ENCODE measurements around the gene IFI27. TPM values are rescaled to one million over a fixed set of nuclear protein-coding genes. Genes with fewer than 3 reads are reported as not detected.

The IFI27 gene
- total and polyA plus RNA-seq, 2 of the 4 experiments (the other 2 are of a cell fraction) = under 0.01 to 0.60 TPM

- no peak overlapping the region for H2AK9ac ChIP-seq (replicated peaks; ENCODE audit: low read depth, low read length, poor library complexity)
- peaks cover 5% of the 10 kb centered on the region; the same call in 1 of the 2 replicates for H3K4me1 ChIP-seq (ENCODE audit: control insufficient read depth, insufficient read depth, low read length)
- H4K91ac ChIP-seq (ENCODE audit: insufficient read depth, low read depth, low read length) = no peak overlapping the region
- no peak overlapping the region for H4K5ac ChIP-seq (ENCODE audit: low read depth, low read length)
- WGBS, 2 experiments (ENCODE audit: extremely low coverage in 2 of 2, insufficient read length in 1 of 2) = 40% methylated on average over 1 of the region's 7 CpGs; no CpG with 5 or more reads in 1 of the 2 experiments
- POLR2A ChIA-PET (ENCODE audit: unreplicated experiment) = no interaction called here
- H3K36me3 ChIP-seq (ENCODE audit: control insufficient read depth, insufficient read depth, low read length) = no peaks in the 10 kb centered on the region; the same call in 1 of the 2 replicates
- H4K8ac ChIP-seq (ENCODE audit: low read depth in 2 of 2, low read length in 2 of 2) = no peak overlapping the region
- H3K4me3 ChIP-seq (ENCODE audit: insufficient read depth, low read depth, low read length) = no peak overlapping the region
- no peaks in the 10 kb centered on the region for H3K27me3 ChIP-seq (ENCODE audit: control insufficient read depth, insufficient read depth, low read length)
- H3K56ac ChIP-seq (ENCODE audit: extremely low read depth, insufficient read depth, low read length) = no peak overlapping the region
- 0 out of 2 replicates have a peak, but pooled peaks cover 8% of the 10 kb centered on the region for H4K20me1 ChIP-seq (ENCODE audit: insufficient read depth, low read length)
- in situ Hi-C loops (cut with MboI; ENCODE audit: low sequenced_read_pairs) = no loop called here
- no peak overlapping the region for H2BK120ac ChIP-seq (ENCODE audit: low read depth, low read length)
- H3K9ac ChIP-seq (ENCODE audit: low read depth, low read length) = no peak overlapping the region
- H3K4ac ChIP-seq (ENCODE audit: low read depth, low read length) = no peak overlapping the region
- no peak overlapping the region for H2BK20ac ChIP-seq (ENCODE audit: low read depth, low read length)
- H3K9me1 ChIP-seq (ENCODE audit: insufficient read depth, low read length) = peaks cover 10% of the 10 kb centered on the region
- no peak overlapping the region for H3K23ac ChIP-seq (ENCODE audit: low read depth, low read length)
- no peak overlapping the region for H2AK5ac ChIP-seq (ENCODE audit: low read depth, low read length)
- no peak overlapping the region for H3K4me2 ChIP-seq (ENCODE audit: low read depth, low read length)
- H3K14ac ChIP-seq (replicated peaks; ENCODE audit: low read depth, low read length) = no peak overlapping the region
- no TSS peak for BruUV-seq (replicated peaks)
- no peak overlapping the region for H2BK15ac ChIP-seq (ENCODE audit: low read depth, low read length)
- H3K18ac ChIP-seq (ENCODE audit: low read depth, low read length) = no peak overlapping the region
- no peak for DNase-seq
- TF ChIP-seq CEBPB (IDR thresholded peaks at IDR 0.05; ENCODE audit: low read depth, low read length) = no peak
- no peak for TF ChIP-seq CHD1 (IDR thresholded peaks at IDR 0.05; ENCODE audit: low read depth, low read length)
- TF ChIP-seq RFX5 (IDR thresholded peaks at IDR 0.05; ENCODE audit: low read depth, low read length) = no peak
- TF ChIP-seq MAFK (IDR thresholded peaks at IDR 0.05; ENCODE audit: low read depth, low read length) = no peak
- no peak for TF ChIP-seq RAD21 (IDR thresholded peaks at IDR 0.05; ENCODE audit: low read length)
- no peak for TF ChIP-seq RCOR1 (IDR thresholded peaks at IDR 0.05; ENCODE audit: insufficient replicate concordance, low read length)
- no peak for TF ChIP-seq POLR2A (IDR thresholded peaks at IDR 0.05; ENCODE audit: low read depth, low read length)
- no peak for TF ChIP-seq NFE2L2 (IDR thresholded peaks at IDR 0.05; ENCODE audit: low read depth, low read length)
- no peak for TF ChIP-seq CTCF (conservative IDR thresholded peaks at IDR 0.05; ENCODE audit: low read depth, low read length)
- no peak for TF ChIP-seq BHLHE40 (IDR thresholded peaks at IDR 0.05; ENCODE audit: low read depth, low read length)
- no peak for TF ChIP-seq MXI1 (IDR thresholded peaks at IDR 0.05; ENCODE audit: borderline replicate concordance, low read depth, low read length)
- no peak for TF ChIP-seq MAZ (IDR thresholded peaks at IDR 0.05; ENCODE audit: borderline replicate concordance, low read depth, low read length)
- TF ChIP-seq SMC3 (IDR thresholded peaks at IDR 0.05; ENCODE audit: low read depth, low read length) = no peak
- TF ChIP-seq ELK1 (IDR thresholded peaks at IDR 0.05; ENCODE audit: borderline replicate concordance, low read depth, low read length) = no peak
- TF ChIP-seq USF2 (IDR thresholded peaks at IDR 0.05; ENCODE audit: low read depth, low read length) = no peak
- no peak overlapping the region for H2BK5ac ChIP-seq (ENCODE audit: low read depth, low read length, poor library complexity, severe bottlenecking)
- intact Hi-C loops (cut with micrococcal nuclease) = no loop called here
- H2AFZ ChIP-seq (replicated peaks; ENCODE audit: low read length, poor library complexity) = no peak overlapping the region
- CTCF ChIA-PET = no interaction called here
- dilution Hi-C loops (cut with HindIII; ENCODE audit: low sequenced_read_pairs, unreplicated experiment) = no loop called here
- H3K9me3 ChIP-seq (ENCODE audit: control insufficient read depth, insufficient read depth, low read length) = no peaks in the 10 kb centered on the region
- H3K27ac ChIP-seq (ENCODE audit: insufficient read depth, low read length) = no peak overlapping the region
- ATAC-seq (ENCODE audit: low read depth) = no peak
- H3K79me1 ChIP-seq (ENCODE audit: low read depth in 1 of 2, low read length in 2 of 2) = no peaks in the 10 kb centered on the region; a peak in 1 of 4 replicates
Measured at GRCh38 chr14:94103554-94104150, 6.9 kb upstream of the IFI27 start.

Measured in IMR-90 (cell line).